GM19372 (cell line): ENCODE measurements around the gene FAM185A.
"Not testable (repeated sequence)": the region's sequence is repeated elsewhere in the genome, so short reads cannot be mapped to it uniquely, and the experiment has no call there.

Experiments
- ATAC-seq: cut with Tn5 transposase; IDR thresholded peaks from one replicate; pipeline ENCODE4 v1.9.1; 2021; ENCODE audit warnings: mild to moderate bottlenecking, low read depth, moderate library complexity; ENCODE audit not compliant: unreplicated experiment

The FAM185A gene

GRCh38 chr7:102748605-102749444 lies at the start of gene FAM185A:
Gene FAM185A (plus strand): TSS chr7:102748999. CDS start chr7:102749208, 209 bp downstream.
- peak; percentile 98 for ATAC-seq

- peak; percentile 62 for ATAC-seq
Measured at GRCh38 chr7:102713011-102713690, 35.6 kb upstream of the FAM185A start.

DNA sequence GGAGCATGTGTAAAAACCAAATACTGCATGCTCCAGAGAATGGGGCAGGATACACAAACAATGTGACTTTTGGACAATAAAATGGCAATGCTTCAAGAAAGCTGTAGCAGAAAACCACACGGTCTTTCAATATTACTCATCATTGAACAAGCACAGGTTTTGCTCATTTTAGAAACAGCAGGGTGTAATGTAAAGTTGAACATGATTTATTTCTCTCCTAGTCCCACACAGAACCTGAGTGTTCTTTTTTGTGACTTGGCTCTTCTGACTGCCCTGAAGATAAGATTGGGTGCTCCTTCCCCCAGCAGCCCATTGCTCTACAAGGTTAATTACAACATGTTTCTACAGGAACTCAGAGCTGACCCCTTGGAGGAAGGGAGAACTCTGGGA lies 35.1 kb upstream of the FAM185A start:
- peak; percentile 78 for ATAC-seq

- ATAC-seq, result not testable (repeated sequence)
Measured at GRCh38 chr7:102714774-102715522, 33.9 kb upstream of the FAM185A start.

- ATAC-seq, result peak; percentile 48
Measured at GRCh38 chr7:102715718-102716117, 33.1 kb upstream of the FAM185A start.

- not testable (repeated sequence) for ATAC-seq
Measured at GRCh38 chr7:102718491-102718890, 30.3 kb upstream of the FAM185A start.

DNA sequence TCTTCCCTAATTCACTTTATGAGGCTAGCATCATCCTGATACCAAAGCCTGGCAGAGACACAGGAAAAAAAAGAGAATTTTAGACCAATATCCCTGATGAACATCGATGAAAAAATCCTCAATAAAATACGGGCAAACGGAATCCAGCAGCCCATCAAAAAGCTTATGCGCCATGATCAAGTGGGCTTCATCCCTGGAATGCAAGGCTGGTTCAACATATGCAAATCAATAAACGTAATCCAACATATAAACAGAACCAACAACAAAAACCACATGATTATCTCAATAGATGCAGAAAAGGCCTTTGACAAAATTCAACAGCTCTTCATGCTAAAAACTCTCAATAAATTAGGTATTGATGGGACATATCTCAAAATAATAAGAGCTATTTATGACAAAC lies 22.6 kb upstream of the FAM185A start:
- not testable (repeated sequence) for ATAC-seq

GRCh38 chr7:102729670-102730069 lies 19.1 kb upstream of the FAM185A start:
- not testable (repeated sequence) for ATAC-seq

GRCh38 chr7:102730431-102730830 lies 18.4 kb upstream of the FAM185A start:
- not testable (repeated sequence) for ATAC-seq

GRCh38 chr7:102742002-102742771 lies 6.6 kb upstream of the FAM185A start:
- ATAC-seq, result not testable (repeated sequence)

- not testable (repeated sequence) for ATAC-seq
Measured at GRCh38 chr7:102743861-102744260, 4.9 kb upstream of the FAM185A start.

DNA sequence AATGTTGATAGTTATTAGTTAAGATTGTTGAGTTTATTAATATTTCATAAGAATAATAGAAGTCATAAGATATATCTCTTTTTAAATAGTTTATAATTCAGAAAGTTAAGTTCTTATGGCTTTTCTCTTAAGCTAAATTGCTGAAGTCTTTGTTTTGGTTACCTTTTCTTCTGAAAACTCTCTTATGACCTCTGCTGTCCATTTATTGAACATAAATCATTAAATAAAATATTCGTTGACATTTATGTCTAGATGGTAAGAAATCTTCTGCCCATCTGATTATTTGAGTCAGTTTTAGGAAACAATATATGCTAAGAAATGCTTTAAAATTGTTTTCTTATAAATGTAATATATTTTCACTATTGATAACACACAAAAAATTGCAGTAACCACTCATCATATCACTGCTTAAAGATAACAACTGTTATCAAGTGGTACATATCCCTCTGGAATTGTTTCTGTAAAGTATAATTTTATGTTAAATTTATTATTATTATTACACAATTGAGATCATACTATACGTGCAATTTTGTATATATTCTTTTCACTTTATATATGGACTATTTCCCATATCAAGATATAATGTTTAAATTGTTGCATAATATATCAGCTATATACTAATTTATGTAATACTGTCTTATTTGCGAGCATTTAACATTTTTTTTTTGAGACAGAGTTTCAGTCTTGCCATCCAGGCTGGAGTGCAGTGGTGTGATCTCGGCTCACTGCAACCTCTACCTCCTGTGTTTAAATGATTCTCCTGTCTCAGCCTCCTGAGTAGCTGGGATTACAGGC lies 3.1 kb upstream of the FAM185A start:
- ATAC-seq, result not testable (repeated sequence)

DNA sequence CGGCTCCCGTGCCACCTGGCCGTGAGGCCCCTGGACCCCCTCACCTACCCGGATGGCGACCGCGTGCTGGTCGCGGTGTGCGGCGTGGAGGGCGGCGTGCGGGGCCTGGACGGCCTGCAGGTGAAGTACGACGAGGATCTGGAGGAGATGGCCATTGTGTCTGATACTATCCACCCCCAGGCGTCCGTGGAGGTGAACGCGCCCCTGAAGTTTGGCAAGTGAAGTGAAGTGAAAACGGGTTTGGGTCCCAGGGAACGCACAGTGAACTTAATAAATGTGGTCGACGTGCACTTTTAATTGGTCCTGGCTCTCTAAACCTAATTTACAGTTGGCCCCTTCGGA lies 617 bp downstream of the FAM185A start:
- ATAC-seq, result not testable (repeated sequence)

DNA sequence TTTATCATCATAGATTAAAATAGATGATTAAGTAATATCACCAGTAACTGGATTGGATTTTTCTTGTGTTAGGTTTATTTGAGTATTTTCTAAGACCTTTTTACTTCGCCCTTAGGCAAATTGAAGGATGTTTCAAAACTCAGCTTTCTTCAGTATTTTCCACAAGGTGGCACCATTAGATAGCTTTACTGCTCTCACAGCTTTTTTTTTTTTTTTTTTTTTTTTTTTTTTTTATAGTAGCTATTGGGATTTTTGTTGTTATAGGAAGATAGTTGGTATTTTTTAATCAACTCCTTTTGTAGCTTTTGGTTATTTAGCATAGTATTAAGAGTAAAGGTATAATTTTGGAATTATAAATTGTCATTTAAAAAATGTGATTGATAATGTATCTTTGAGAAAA lies 9.4 kb downstream of the FAM185A start:
- not testable (repeated sequence) for ATAC-seq

GRCh38 chr7:102759934-102760333 lies 11.1 kb downstream of the FAM185A start:
- ATAC-seq, result not testable (repeated sequence)

GRCh38 chr7:102761234-102761633 lies 12.4 kb downstream of the FAM185A start:
- not testable (repeated sequence) for ATAC-seq

- ATAC-seq, result not testable (repeated sequence)
Measured at GRCh38 chr7:102763295-102763905, 14.6 kb downstream of the FAM185A start.

- not testable (repeated sequence) for ATAC-seq
Measured at GRCh38 chr7:102769657-102770192, 20.9 kb downstream of the FAM185A start.

- ATAC-seq, result not testable (repeated sequence)
Measured at GRCh38 chr7:102770467-102770866, 21.7 kb downstream of the FAM185A start.
